ENCODE results near the gene MEAF6. TPM values are rescaled to one million over a fixed set of nuclear protein-coding genes. Genes with fewer than 3 reads are reported as not detected.

MEAF6 gene
- polyA plus RNA-seq, 1 of the 3 experiments (the other 2 are of a cell fraction), result 60.5 TPM

DNA sequence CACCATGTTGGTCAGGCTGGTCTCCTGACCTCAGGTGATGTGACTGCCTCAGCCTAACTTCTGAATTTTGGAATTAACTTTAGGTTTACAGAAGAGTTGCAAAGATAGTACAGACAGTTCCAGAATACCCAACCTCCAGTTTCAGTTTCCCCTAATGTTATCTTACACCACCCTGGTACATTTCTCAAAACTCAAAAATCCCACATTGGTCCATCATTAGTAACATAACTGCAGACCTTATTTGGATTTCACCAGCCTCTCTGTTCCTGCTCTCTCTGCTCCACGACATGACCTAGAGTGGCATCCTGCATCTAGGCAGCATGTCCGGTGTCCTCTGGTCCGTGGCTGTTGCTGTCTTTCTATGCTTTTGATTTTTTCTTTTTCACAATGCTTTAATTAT lies 45.2 kb downstream of the MEAF6 start:
- H3K27me3 ChIP-seq (ENCODE audit: insufficient read depth), result no peaks in the 10 kb centered on the region
- H3K36me3 ChIP-seq (replicated peaks in 1 of 2; ENCODE audit: control insufficient read depth in 1 of 2, insufficient read depth in 2 of 2, low read length in 1 of 2), result no peaks in the 10 kb centered on the region
- WGBS (ENCODE audit: low lambda C conversion rate), result 92% methylated on average over 3 of the region's 3 CpGs
- no peak overlapping the region for H3K4me2 ChIP-seq
- H3K4me1 ChIP-seq (ENCODE audit: control insufficient read depth in 1 of 2, insufficient read depth in 2 of 2, low read depth in 1 of 2, low read length in 1 of 2), result peaks cover 28% of the 10 kb centered on the region in 2 experiments
- H3K9me3 ChIP-seq, result no peaks in the 10 kb centered on the region
- no peak overlapping the region for H2AFZ ChIP-seq (ENCODE audit: low read depth)
- no peak overlapping the region for H3K4me3 ChIP-seq (ENCODE audit: low read depth in 2 of 2, low read length in 1 of 2)
- POLR2A ChIA-PET, result no interaction called here
- H3K79me2 ChIP-seq (ENCODE audit: insufficient read depth), result peaks cover 21% of the 10 kb centered on the region
- peaks cover 23% of the 10 kb centered on the region for H3F3A ChIP-seq (replicated peaks; ENCODE audit: insufficient read depth)
- TF ChIP-seq EP300 (IDR thresholded peaks at IDR 0.05; ENCODE audit: borderline replicate concordance in 1 of 2, low read depth in 1 of 2, low read length in 1 of 2) (no peak), FOXJ3 (CRISPR knock-in tag; IDR thresholded peaks at IDR 0.05) (no peak), RFX5 (IDR thresholded peaks at IDR 0.05; ENCODE audit: low read length) (no peak), RAD21 (IDR thresholded peaks at IDR 0.05; ENCODE audit: low read length) (no peak)
- TF ChIP-seq, protein P1, sequence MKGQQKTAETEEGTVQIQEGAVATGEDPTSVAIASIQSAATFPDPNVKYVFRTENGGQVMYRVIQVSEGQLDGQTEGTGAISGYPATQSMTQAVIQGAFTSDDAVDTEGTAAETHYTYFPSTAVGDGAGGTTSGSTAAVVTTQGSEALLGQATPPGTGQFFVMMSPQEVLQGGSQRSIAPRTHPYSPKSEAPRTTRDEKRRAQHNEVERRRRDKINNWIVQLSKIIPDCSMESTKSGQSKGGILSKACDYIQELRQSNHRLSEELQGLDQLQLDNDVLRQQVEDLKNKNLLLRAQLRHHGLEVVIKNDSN (IDR thresholded peaks at IDR 0.05; ENCODE audit: borderline replicate concordance, low read depth), result no peak
- TF ChIP-seq, protein P2, sequence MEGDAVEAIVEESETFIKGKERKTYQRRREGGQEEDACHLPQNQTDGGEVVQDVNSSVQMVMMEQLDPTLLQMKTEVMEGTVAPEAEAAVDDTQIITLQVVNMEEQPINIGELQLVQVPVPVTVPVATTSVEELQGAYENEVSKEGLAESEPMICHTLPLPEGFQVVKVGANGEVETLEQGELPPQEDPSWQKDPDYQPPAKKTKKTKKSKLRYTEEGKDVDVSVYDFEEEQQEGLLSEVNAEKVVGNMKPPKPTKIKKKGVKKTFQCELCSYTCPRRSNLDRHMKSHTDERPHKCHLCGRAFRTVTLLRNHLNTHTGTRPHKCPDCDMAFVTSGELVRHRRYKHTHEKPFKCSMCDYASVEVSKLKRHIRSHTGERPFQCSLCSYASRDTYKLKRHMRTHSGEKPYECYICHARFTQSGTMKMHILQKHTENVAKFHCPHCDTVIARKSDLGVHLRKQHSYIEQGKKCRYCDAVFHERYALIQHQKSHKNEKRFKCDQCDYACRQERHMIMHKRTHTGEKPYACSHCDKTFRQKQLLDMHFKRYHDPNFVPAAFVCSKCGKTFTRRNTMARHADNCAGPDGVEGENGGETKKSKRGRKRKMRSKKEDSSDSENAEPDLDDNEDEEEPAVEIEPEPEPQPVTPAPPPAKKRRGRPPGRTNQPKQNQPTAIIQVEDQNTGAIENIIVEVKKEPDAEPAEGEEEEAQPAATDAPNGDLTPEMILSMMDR (IDR thresholded peaks at IDR 0.05), result no peak
- TF ChIP-seq, protein P3, sequence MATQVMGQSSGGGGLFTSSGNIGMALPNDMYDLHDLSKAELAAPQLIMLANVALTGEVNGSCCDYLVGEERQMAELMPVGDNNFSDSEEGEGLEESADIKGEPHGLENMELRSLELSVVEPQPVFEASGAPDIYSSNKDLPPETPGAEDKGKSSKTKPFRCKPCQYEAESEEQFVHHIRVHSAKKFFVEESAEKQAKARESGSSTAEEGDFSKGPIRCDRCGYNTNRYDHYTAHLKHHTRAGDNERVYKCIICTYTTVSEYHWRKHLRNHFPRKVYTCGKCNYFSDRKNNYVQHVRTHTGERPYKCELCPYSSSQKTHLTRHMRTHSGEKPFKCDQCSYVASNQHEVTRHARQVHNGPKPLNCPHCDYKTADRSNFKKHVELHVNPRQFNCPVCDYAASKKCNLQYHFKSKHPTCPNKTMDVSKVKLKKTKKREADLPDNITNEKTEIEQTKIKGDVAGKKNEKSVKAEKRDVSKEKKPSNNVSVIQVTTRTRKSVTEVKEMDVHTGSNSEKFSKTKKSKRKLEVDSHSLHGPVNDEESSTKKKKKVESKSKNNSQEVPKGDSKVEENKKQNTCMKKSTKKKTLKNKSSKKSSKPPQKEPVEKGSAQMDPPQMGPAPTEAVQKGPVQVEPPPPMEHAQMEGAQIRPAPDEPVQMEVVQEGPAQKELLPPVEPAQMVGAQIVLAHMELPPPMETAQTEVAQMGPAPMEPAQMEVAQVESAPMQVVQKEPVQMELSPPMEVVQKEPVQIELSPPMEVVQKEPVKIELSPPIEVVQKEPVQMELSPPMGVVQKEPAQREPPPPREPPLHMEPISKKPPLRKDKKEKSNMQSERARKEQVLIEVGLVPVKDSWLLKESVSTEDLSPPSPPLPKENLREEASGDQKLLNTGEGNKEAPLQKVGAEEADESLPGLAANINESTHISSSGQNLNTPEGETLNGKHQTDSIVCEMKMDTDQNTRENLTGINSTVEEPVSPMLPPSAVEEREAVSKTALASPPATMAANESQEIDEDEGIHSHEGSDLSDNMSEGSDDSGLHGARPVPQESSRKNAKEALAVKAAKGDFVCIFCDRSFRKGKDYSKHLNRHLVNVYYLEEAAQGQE (IDR thresholded peaks at IDR 0.05; ENCODE audit: low read depth, low read length), result no peak
- no peak overlapping the region for H3K9ac ChIP-seq
- no peaks in the 10 kb centered on the region for H4K20me1 ChIP-seq (ENCODE audit: insufficient read depth)
- H3K27ac ChIP-seq (ENCODE audit: low read depth in 2 of 2, low read length in 1 of 2), result no peak overlapping the region
- DNase-seq, result no peak
- no peaks in the 10 kb centered on the region for H3K9me2 ChIP-seq
- CTCF ChIA-PET, result interaction anchor here (0.7 to 18.1 kb wide), 3 partner anchors 14 to 1310 kb away, joined by 3 to 170 read pairs (median 123); no protein-coding TSS in a partner anchor

DNA sequence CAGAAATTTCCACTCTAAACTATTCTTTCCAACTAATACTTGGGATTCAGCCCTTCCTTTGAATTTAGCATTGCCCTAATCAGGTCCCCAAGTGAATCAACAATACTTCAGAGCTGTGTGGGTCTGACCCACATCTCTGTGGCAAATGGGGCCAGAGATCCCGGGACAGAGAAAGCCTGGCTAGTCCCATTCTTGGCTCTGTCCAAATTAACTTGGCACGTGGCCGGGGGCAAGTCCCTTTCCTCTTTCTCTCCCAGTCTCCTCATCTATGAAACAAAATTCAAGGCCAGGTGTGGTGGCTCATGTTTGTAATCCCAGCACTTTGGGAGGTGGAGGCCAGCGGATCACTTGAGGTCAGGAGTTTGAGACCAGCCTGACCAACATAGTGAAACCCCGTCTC lies 46.5 kb downstream of the MEAF6 start:
- POLR2A ChIA-PET, result no interaction called here
- Histone ChIP-seq H2AFZ (ENCODE audit: low read depth) (no peak overlapping the region), H3K4me1 (ENCODE audit: control insufficient read depth in 1 of 2, insufficient read depth in 2 of 2, low read depth in 1 of 2, low read length in 1 of 2) (peaks cover 18 to 23% of the 10 kb centered on the region in 2 experiments), H3K9me3 (no peaks in the 10 kb centered on the region), H3K9ac (no peak overlapping the region), H3K9me2 (no peaks in the 10 kb centered on the region), H3F3A (replicated peaks; ENCODE audit: insufficient read depth) (peaks cover 22% of the 10 kb centered on the region), H3K4me2 (no peak overlapping the region), H3K27ac (ENCODE audit: low read depth in 2 of 2, low read length in 1 of 2) (no peak overlapping the region), H3K36me3 (replicated peaks in 1 of 2; ENCODE audit: control insufficient read depth in 1 of 2, insufficient read depth in 2 of 2, low read length in 1 of 2) (no peaks in the 10 kb centered on the region), H3K27me3 (ENCODE audit: insufficient read depth) (no peaks in the 10 kb centered on the region), H3K4me3 (ENCODE audit: low read depth in 2 of 2, low read length in 1 of 2) (no peak overlapping the region), H4K20me1 (ENCODE audit: insufficient read depth) (no peaks in the 10 kb centered on the region), H3K79me2 (ENCODE audit: insufficient read depth) (peaks cover 10% of the 10 kb centered on the region)
- DNase-seq, result no peak
- 98% methylated on average over 5 of the region's 5 CpGs for WGBS (ENCODE audit: low lambda C conversion rate)
- TF ChIP-seq EZH2phosphoT487 (IDR thresholded peaks at IDR 0.05; ENCODE audit: borderline replicate concordance, low read depth) (no peak), RFX5 (IDR thresholded peaks at IDR 0.05; ENCODE audit: low read length) (no peak), JUND (IDR thresholded peaks at IDR 0.05) (no peak), SIN3A (IDR thresholded peaks at IDR 0.05; ENCODE audit: borderline replicate concordance, low read depth, low read length) (no peak)
- TF ChIP-seq, protein P1 (IDR thresholded peaks at IDR 0.05; ENCODE audit: borderline replicate concordance, low read depth), result no peak
- TF ChIP-seq, protein P4, sequence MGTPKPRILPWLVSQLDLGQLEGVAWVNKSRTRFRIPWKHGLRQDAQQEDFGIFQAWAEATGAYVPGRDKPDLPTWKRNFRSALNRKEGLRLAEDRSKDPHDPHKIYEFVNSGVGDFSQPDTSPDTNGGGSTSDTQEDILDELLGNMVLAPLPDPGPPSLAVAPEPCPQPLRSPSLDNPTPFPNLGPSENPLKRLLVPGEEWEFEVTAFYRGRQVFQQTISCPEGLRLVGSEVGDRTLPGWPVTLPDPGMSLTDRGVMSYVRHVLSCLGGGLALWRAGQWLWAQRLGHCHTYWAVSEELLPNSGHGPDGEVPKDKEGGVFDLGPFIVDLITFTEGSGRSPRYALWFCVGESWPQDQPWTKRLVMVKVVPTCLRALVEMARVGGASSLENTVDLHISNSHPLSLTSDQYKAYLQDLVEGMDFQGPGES (IDR thresholded peaks at IDR 0.05; ENCODE audit: low read depth, low read length), result no peak
- TF ChIP-seq, protein P5, sequence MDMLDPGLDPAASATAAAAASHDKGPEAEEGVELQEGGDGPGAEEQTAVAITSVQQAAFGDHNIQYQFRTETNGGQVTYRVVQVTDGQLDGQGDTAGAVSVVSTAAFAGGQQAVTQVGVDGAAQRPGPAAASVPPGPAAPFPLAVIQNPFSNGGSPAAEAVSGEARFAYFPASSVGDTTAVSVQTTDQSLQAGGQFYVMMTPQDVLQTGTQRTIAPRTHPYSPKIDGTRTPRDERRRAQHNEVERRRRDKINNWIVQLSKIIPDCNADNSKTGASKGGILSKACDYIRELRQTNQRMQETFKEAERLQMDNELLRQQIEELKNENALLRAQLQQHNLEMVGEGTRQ (IDR thresholded peaks at IDR 0.05; ENCODE audit: borderline replicate concordance, low read depth, low read length), result no peak
- TF ChIP-seq, protein P2 (IDR thresholded peaks at IDR 0.05), result no peak
- CTCF ChIA-PET, result interaction anchor here (18.1 to 23.1 kb wide), 2 partner anchors 12 to 23 kb away, joined by 170 to 481 read pairs; no protein-coding TSS in a partner anchor

All from SK-N-SH (cell line).